H1 (cell line): Measurements from ENCODE around the gene ODAD3. TPM values are rescaled to one million over a fixed set of nuclear protein-coding genes. Genes with fewer than 3 reads are reported as not detected.
A peak's percentile ranks its signal among the peaks of the same experiment; 100 is the strongest.

Source experiments
- CTCF ChIA-PET: fragments of 300-600 bp; sonication (Branson Sonifier 250); formaldehyde crosslinking; loops from one replicate; lab custom pipeline; 2021; ENCODE audit not compliant: partially characterized antibody; lab: Charles Lee
- POLR2A ChIA-PET: fragments of 300-600 bp; sonication (Branson Sonifier 250); formaldehyde crosslinking; loops from one replicate; lab custom pipeline; 2021; ENCODE audit warnings: inconsistent platforms; ENCODE audit not compliant: partially characterized antibody; lab: Charles Lee
- DNase-seq, 2 experiments: peaks; one replicate each; pipeline versions ENCODE4 v3.0.0 to v3.0.0-alpha.2; 2010 to 2022; ENCODE audit warnings: low spot score in 2 of 2, low read depth in 1 of 2, mixed read lengths in 1 of 2
- FAIRE-seq: peaks from 2 replicates; lab custom pipeline; 2011; peaks lifted over from hg19 to GRCh38; lab: Jason Lieb, UNC
- H2AFZ ChIP-seq: 2 replicates; pipeline ENCODE4 v1.8.1; 2012; ENCODE audit warnings: low read length, inconsistent platforms
- H2AK5ac ChIP-seq: 2 replicates; pipeline ENCODE4 v1.6.1; 2013; ENCODE audit warnings: low read depth, low read length
- H2BK120ac ChIP-seq: replicated peaks from 2 replicates; pipeline ENCODE3; 2013; ENCODE audit warnings: low read depth, low read length, inconsistent platforms
- H2BK12ac ChIP-seq: 2 replicates; pipeline ENCODE4 v1.6.1; 2013; ENCODE audit warnings: low read depth, low read length
- H2BK15ac ChIP-seq: 2 replicates; pipeline ENCODE4 v1.6.1; 2013; ENCODE audit warnings: low read length
- H2BK20ac ChIP-seq: 2 replicates; pipeline ENCODE4 v1.6.1; 2013; ENCODE audit warnings: low read length
- H2BK5ac ChIP-seq: 2 replicates; pipeline ENCODE4 v1.6.1; 2013; ENCODE audit warnings: low read depth, low read length
- H3K14ac ChIP-seq: 2 replicates; pipeline ENCODE4 v1.6.1; 2013; ENCODE audit warnings: inconsistent platforms; ENCODE audit not compliant: insufficient read length
- H3K18ac ChIP-seq: 2 replicates; pipeline ENCODE4 v1.6.1; 2013; ENCODE audit warnings: low read length; ENCODE audit errors: extremely low read depth
- H3K23ac ChIP-seq: 2 replicates; pipeline ENCODE4 v1.6.1; 2013; ENCODE audit warnings: inconsistent platforms; ENCODE audit not compliant: insufficient read length
- H3K23me2 ChIP-seq: 2 replicates; pipeline ENCODE4 v1.6.1; 2013; ENCODE audit warnings: low read depth, low read length
- H3K27ac ChIP-seq: 2 replicates; pipeline ENCODE4 v1.6.1; 2011; ENCODE audit warnings: low read depth, low read length, inconsistent platforms
- H3K27me3 ChIP-seq, 4 experiments: replicated peaks in 1 of 4; 1 replicate in 1 of 4; 2 replicates in 3 of 4; pipeline versions ENCODE4 v1.6.1 to v1.8.1; 2011 to 2013; ENCODE audit warnings: low read length in 3 of 4, mild to moderate bottlenecking in 3 of 4, inconsistent platforms in 2 of 4, mixed read lengths in 2 of 4, moderate library complexity in 1 of 4; ENCODE audit not compliant: control insufficient read depth in 3 of 4, insufficient read depth in 3 of 4; ENCODE audit errors: extremely low read depth in 1 of 4
- H3K36me3 ChIP-seq, 4 experiments: 2 replicates each; pipeline versions ENCODE4 v1.6.1 to v1.8.1; 2011 to 2013; ENCODE audit warnings: mild to moderate bottlenecking in 4 of 4, low read length in 3 of 4, moderate library complexity in 2 of 4, control low read depth in 1 of 4, inconsistent platforms in 1 of 4; ENCODE audit not compliant: insufficient read depth in 4 of 4, control insufficient read depth in 2 of 4
- H3K4ac ChIP-seq: replicated peaks from 2 replicates; pipeline ENCODE3; 2013; ENCODE audit warnings: low read length, low read depth, mixed read lengths, inconsistent platforms; ENCODE audit not compliant: insufficient read length
- H3K4me1 ChIP-seq, 4 experiments: replicated peaks in 1 of 4; 1 replicate in 1 of 4; 2 replicates in 3 of 4; pipeline versions ENCODE4 v1.6.1 to v1.8.1; 2011 to 2013; ENCODE audit warnings: low read length in 3 of 4, inconsistent platforms in 2 of 4, mixed read lengths in 1 of 4; ENCODE audit not compliant: insufficient read depth in 4 of 4, control insufficient read depth in 3 of 4
- H3K4me2 ChIP-seq, 2 experiments: 2 replicates each; pipeline versions ENCODE4 v1.6.1 to v1.8.1; 2011 to 2013; ENCODE audit warnings: low read depth in 2 of 2, low read length in 2 of 2, control low read depth in 1 of 2, inconsistent platforms in 1 of 2, mild to moderate bottlenecking in 1 of 2; ENCODE audit not compliant: insufficient read depth in 1 of 2
- H3K4me3 ChIP-seq, 4 experiments: fragments of 200-600, 300-600 bp in 1 of 4; sonication (generic), shearing (Covaris generic), sonication (Bioruptor Twin) in 1 of 4; 2 replicates each; pipeline versions ENCODE4 v1.5.1 to v1.8.1; 2011 to 2016; ENCODE audit warnings: low read length in 4 of 4, low read depth in 3 of 4, control low read depth in 2 of 4, inconsistent platforms in 2 of 4, mild to moderate bottlenecking in 2 of 4, mixed read lengths in 1 of 4, moderate library complexity in 1 of 4; ENCODE audit not compliant: insufficient read depth in 2 of 4; ENCODE audit errors: extremely low read depth in 1 of 4
- H3K56ac ChIP-seq: replicated peaks from 2 replicates; pipeline ENCODE3; 2013; ENCODE audit warnings: low read depth, mild to moderate bottlenecking, mixed read lengths, low read length, inconsistent platforms; ENCODE audit not compliant: insufficient read length
- H3K79me1 ChIP-seq: 2 replicates; pipeline ENCODE4 v1.6.1; 2013; ENCODE audit warnings: low read depth, low read length, control low read depth
- H3K79me2 ChIP-seq, 2 experiments: 2 replicates each; pipeline versions ENCODE4 v1.6.1 to v1.8.1; 2012 to 2013; ENCODE audit warnings: low read length in 2 of 2, mild to moderate bottlenecking in 2 of 2, inconsistent platforms in 1 of 2; ENCODE audit not compliant: insufficient read depth in 2 of 2, control insufficient read depth in 1 of 2
- H3K9ac ChIP-seq, 4 experiments: replicated peaks in 1 of 4; 1 replicate in 1 of 4; 2 replicates in 3 of 4; pipeline versions ENCODE4 v1.6.1 to v1.8.1; 2011 to 2013; ENCODE audit warnings: low read depth in 3 of 4, low read length in 3 of 4, control low read depth in 2 of 4, mild to moderate bottlenecking in 2 of 4, moderate library complexity in 2 of 4, inconsistent platforms in 1 of 4; ENCODE audit errors: extremely low read depth in 1 of 4
- H3K9me3 ChIP-seq, 2 experiments: 2 replicates each; pipeline versions ENCODE4 v1.6.1 to v1.8.1; 2012 to 2013; ENCODE audit warnings: mild to moderate bottlenecking in 2 of 2, moderate library complexity in 2 of 2, control low read depth in 1 of 2, inconsistent platforms in 1 of 2, low read depth in 1 of 2, low read length in 1 of 2, mixed read lengths in 1 of 2; ENCODE audit not compliant: insufficient read depth in 2 of 2
- H4K20me1 ChIP-seq, 2 experiments: replicated peaks in 1 of 2; 2 replicates each; pipeline versions ENCODE3 to v1.8.1; 2011 to 2013; ENCODE audit warnings: inconsistent platforms in 2 of 2, low read length in 2 of 2, mild to moderate bottlenecking in 1 of 2; ENCODE audit not compliant: insufficient read depth in 2 of 2, control insufficient read depth in 1 of 2
- H4K5ac ChIP-seq: 2 replicates; pipeline ENCODE4 v1.6.1; 2013; ENCODE audit warnings: low read length, low read depth, mixed read lengths, inconsistent platforms; ENCODE audit not compliant: insufficient read length
- H4K8ac ChIP-seq: 2 replicates; pipeline ENCODE4 v1.8.0; 2013; ENCODE audit warnings: mild to moderate bottlenecking, moderate library complexity, low read length, inconsistent platforms; ENCODE audit not compliant: insufficient read depth; ENCODE audit errors: extremely low read depth
- H4K91ac ChIP-seq: replicated peaks from 2 replicates; pipeline ENCODE3; 2013; ENCODE audit warnings: low read length, mixed read lengths, inconsistent platforms; ENCODE audit not compliant: insufficient read length
- GTF2F1 ChIP-seq: IDR thresholded peaks from 2 replicates; pipeline ENCODE4 v1.6.1; 2012; ENCODE audit warnings: low read depth, low read length, improper control_type of control experiment, borderline replicate concordance
- HDAC6 ChIP-seq: IDR thresholded peaks from one replicate; pipeline ENCODE4 v1.7.1; 2012; ENCODE audit warnings: low read depth, mild to moderate bottlenecking, inconsistent platforms, low read length, moderate library complexity
- KDM5A ChIP-seq: fragments of 200-600 bp; IDR thresholded peaks from 2 replicates; pipeline ENCODE4 v1.7.1; 2012; ENCODE audit warnings: mild to moderate bottlenecking, low read length, inconsistent platforms, mixed read lengths
- POLR2A ChIP-seq, 2 experiments: IDR thresholded peaks; 1 replicate in 1 of 2; 2 replicates in 1 of 2; pipeline ENCODE4 v1.6.1; 2011; ENCODE audit warnings: low read depth in 2 of 2, low read length in 2 of 2, mild to moderate bottlenecking in 2 of 2; ENCODE audit errors: control extremely low read depth in 1 of 2
- SIN3A ChIP-seq, 2 experiments: IDR thresholded peaks in 1 of 2; conservative IDR thresholded peaks in 1 of 2; 2 replicates each; pipeline ENCODE4 v1.6.1; 2011 to 2012; ENCODE audit warnings: low read length in 2 of 2, improper control_type of control experiment in 1 of 2, low read depth in 1 of 2, mild to moderate bottlenecking in 1 of 2
- SP2 ChIP-seq: IDR thresholded peaks from 2 replicates; pipeline ENCODE4 v1.6.1; 2012; ENCODE audit warnings: mild to moderate bottlenecking, low read length, inconsistent platforms
- TAF1 ChIP-seq: IDR thresholded peaks from 2 replicates; pipeline ENCODE4 v1.6.1; 2011; ENCODE audit warnings: mild to moderate bottlenecking, low read depth, low read length
- TAF7 ChIP-seq: optimal IDR thresholded peaks from 2 replicates; pipeline ENCODE3; 2011; ENCODE audit warnings: low read depth, mild to moderate bottlenecking, inconsistent platforms, low read length, moderate library complexity, borderline replicate concordance
- TBP ChIP-seq: IDR thresholded peaks from 2 replicates; pipeline ENCODE4 v1.6.1; 2011; ENCODE audit warnings: low read depth, low read length, improper control_type of control experiment
- WGBS, 2 experiments: shearing (Covaris generic) in 1 of 2; methylation state at CpG; one replicate each; pipeline versions ENCODE4 v1.1.6 to v1.1.7; 2013 to 2015; ENCODE audit warnings: low lambda C conversion rate in 2 of 2, mixed read lengths in 2 of 2, inconsistent platforms in 1 of 2, low coverage in 1 of 2, missing lambda C conversion rate in 1 of 2; ENCODE audit not compliant: insufficient replicate concordance in 2 of 2, insufficient coverage in 1 of 2, insufficient read length in 1 of 2; ENCODE audit errors: extremely low coverage in 1 of 2, missing lambda C conversion rate in 1 of 2; 5-methylcytosine and 5-hydroxymethylcytosine counted together
- polyA plus RNA-seq, 7 experiments: library from polyadenylated mRNA; depleted of rRNA in 3 of 7; stranded (reverse) in 5 of 7; unstranded in 2 of 7; fragments of >200 nt in 5 of 7; fragments of 200-250 nt in 2 of 7; gene quantifications; 1 replicate in 5 of 7; 2 replicates in 1 of 7; 4 replicates in 1 of 7; pipeline versions ENCODE4 v1.2.1 to v1.2.3, GENCODE V29; 2011 to 2013; ENCODE audit warnings: missing spikeins in 2 of 7, mixed read lengths in 2 of 7
- total RNA-seq: library from RNA; stranded (reverse); fragmentation: NEBNext Ultra II Directional; extraction: Animal tissue kit (Norgen Biotek cat#: 25700); gene quantifications from 2 replicates; pipeline ENCODE4 v1.2.1, GENCODE V29; 2021
- TF ChIP-seq, protein P1 (sequence below): IDR thresholded peaks from 2 replicates; pipeline ENCODE4 v1.6.1; 2012; ENCODE audit warnings: inconsistent platforms

ODAD3 gene
- total and polyA plus RNA-seq, 2 of the 8 experiments (the other 6 are each of a cell fraction or from before 2014, with no cell fraction given), result 2.1 to 2.2 TPM

DNA sequence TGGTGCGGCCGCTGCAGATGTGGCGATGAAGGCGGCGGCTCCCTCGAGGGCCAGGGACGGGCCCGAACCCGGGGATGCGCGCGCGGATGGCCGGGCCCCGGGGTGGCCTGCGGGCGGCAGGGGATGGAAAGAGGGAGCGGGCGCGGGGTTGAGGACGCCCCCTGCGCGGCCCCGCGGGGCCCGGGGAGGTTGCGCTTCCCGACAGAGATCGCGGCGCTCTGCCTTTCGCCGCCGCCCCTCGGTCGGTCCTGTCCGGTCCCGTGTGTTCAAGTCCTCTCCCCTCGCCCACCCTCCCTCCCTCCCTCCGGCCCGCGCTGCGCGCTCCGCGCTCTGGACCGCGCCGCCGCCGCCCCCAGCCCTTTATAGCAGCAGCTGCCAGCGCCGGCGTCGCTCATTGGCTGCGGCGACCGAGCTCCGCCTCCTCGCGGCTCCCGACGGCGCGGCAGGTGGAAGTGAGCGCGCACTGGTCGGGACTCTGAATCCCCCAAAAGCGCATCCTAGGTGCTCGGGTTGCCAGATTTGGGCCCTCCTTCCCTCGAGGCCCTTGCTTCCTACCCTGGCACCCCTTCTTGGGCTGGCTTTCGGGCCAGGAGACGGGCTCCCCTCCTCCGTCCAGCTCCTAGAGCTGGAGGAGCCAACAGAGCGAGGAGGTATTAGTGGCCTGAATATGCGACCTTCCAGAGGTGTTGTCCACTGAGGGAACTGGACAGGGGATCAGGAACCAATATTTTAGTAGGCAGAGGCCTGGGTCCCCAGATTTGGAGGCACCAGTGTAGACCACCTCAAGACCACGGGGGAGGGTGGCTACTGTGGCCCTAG is 46.0 kb upstream of the ODAD3 start, which contains the start of gene ELAVL3:
Gene ELAVL3 (minus strand): TSS at position 332 of the 819 bp plus-strand sequence. CDS start 438 bp downstream, outside the sequence.
- POLR2A ChIA-PET, result interaction anchor here (0.6 to 3.9 kb wide), 18 partner anchors 10 to 105 kb away, joined by 3 to 20 read pairs (median 4); no protein-coding TSS in a partner anchor
- no peaks in the 10 kb centered on the region for H3K79me2 ChIP-seq
- FAIRE-seq (no peak), DNase-seq (peak in 1 of 2 experiments; percentile 76)
- H3K9ac ChIP-seq, result no peak within 1 kb of the TSS
- H2AK5ac ChIP-seq, result no peak within 1 kb of the TSS
- H3K56ac ChIP-seq, result no peak within 1 kb of the TSS
- no peak within 1 kb of the TSS for H2BK12ac ChIP-seq
- H2AFZ ChIP-seq, result no peak within 1 kb of the TSS
- CTCF ChIA-PET, result interaction anchor here (1.1 to 6.4 kb wide), 6 partner anchors 8 to 100 kb away, joined by 3 to 37 read pairs (median 4); no protein-coding TSS in a partner anchor
- WGBS, 2 experiments, result 21% methylated on average over 35 of the region's 77 CpGs; no CpG with 5 or more reads in 1 of the 2 experiments
- H3K4ac ChIP-seq, result no peak within 1 kb of the TSS
- no peak within 1 kb of the TSS for H2BK15ac ChIP-seq
- no peak within 1 kb of the TSS for H3K27ac ChIP-seq
- H3K4me2 ChIP-seq, result peak within 1 kb of the TSS; percentile 34 to 65
- H3K14ac ChIP-seq, result no peak within 1 kb of the TSS
- no peaks in the 10 kb centered on the region for H3K79me1 ChIP-seq
- no peak within 1 kb of the TSS for H4K5ac ChIP-seq
- H3K36me3 ChIP-seq, result no peaks in the 10 kb centered on the region; a peak in 1 of 8 replicates
- no peaks in the 10 kb centered on the region; a peak in 1 of 4 replicates for H3K9me3 ChIP-seq
- H4K8ac ChIP-seq, result no peak within 1 kb of the TSS; the same call in 1 of the 2 replicates
- H2BK20ac ChIP-seq, result no peak within 1 kb of the TSS
- TF ChIP-seq SP2 (no peak), TAF1 (peak; percentile 58; the same call in 1 of the 2 replicates), HDAC6 (no peak), TAF7 (no peak), POLR2A (IDR thresholded peaks at IDR 0.05; ENCODE audit: control extremely low read depth in 1 of 2, low read depth in 2 of 2, low read length in 2 of 2) (peak in 1 of 2 experiments; percentile 57; a peak in 1 of 3 replicates), SIN3A (conservative IDR thresholded peaks at IDR 0.05 in 1 of 2, IDR thresholded peaks at IDR 0.05 in 1 of 2; ENCODE audit: low read depth in 1 of 2, low read length in 2 of 2) (no peak), TBP (peak; percentile 84; the same call in 1 of the 2 replicates), GTF2F1 (no peak), KDM5A (no peak)
- TF ChIP-seq, protein P1, sequence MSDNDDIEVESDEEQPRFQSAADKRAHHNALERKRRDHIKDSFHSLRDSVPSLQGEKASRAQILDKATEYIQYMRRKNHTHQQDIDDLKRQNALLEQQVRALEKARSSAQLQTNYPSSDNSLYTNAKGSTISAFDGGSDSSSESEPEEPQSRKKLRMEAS, result peak; percentile 51; the same call in 1 of the 2 replicates
- TF ChIP-seq, all 59 proteins: peak for 4
- Histone ChIP-seq H4K20me1 (peaks cover 0 to 7% of the 10 kb centered on the region in 2 experiments), H3K27me3 (peaks cover 20 to 26% (median 23%) of the 10 kb centered on the region in 4 experiments), H4K91ac (no peak within 1 kb of the TSS), H2BK5ac (no peak within 1 kb of the TSS), H2BK120ac (no peak within 1 kb of the TSS), H3K4me1 (peaks cover 0 to 17% (median 5%) of the 10 kb centered on the region in 4 experiments; a peak in 5 of 7 replicates), H3K4me3 (peak within 1 kb of the TSS; percentile 11 to 58 (median 20); a peak in 7 of 8 replicates), H3K18ac (no peak within 1 kb of the TSS), H3K23ac (no peak within 1 kb of the TSS), H3K23me2 (peaks cover 7% of the 10 kb centered on the region; the same call in 1 of the 2 replicates)
